Endothelial cell of umbilical vein (primary cell): ENCODE data around the gene SRP68. TPM values are rescaled to one million over a fixed set of nuclear protein-coding genes. Genes with fewer than 3 reads are reported as not detected.

Source experiments
- BruUV-seq: library from RNA; stranded (reverse); fragments of 400-500 nt; replicated peaks from 2 replicates; lab custom pipeline; 2021; lab: Mats Ljungman, UMichigan
- CTCF ChIA-PET: fragments of 300-600, 350-600 bp; sonication (Branson Sonifier 250); formaldehyde crosslinking; loops from one replicate; lab custom pipeline; 2021; ENCODE audit warnings: antibody characterized with exemption, inconsistent platforms; lab: Charles Lee
- POLR2A ChIA-PET: fragments of 300-600, 350-600 bp; sonication (Branson Sonifier 250); formaldehyde crosslinking; loops from one replicate; lab custom pipeline; 2021; ENCODE audit warnings: antibody characterized with exemption, inconsistent platforms; lab: Charles Lee
- DNase-seq: peaks from one replicate; pipeline ENCODE4 v3.0.0-alpha.2; 2011; ENCODE audit warnings: low read depth, low spot score
- FAIRE-seq: peaks from 2 replicates; lab custom pipeline; 2011; peaks lifted over from hg19 to GRCh38; lab: Jason Lieb, UNC
- H2AFZ ChIP-seq: 2 replicates; pipeline ENCODE4 v1.6.0; 2012; ENCODE audit warnings: low read depth, low read length, control low read depth, inconsistent platforms
- H3K27ac ChIP-seq: 2 replicates; pipeline ENCODE4 v1.5.1; 2011; ENCODE audit warnings: low read depth, mild to moderate bottlenecking, control low read depth, low read length, moderate library complexity; ENCODE audit not compliant: insufficient read depth
- H3K27me3 ChIP-seq, 2 experiments: 2 replicates each; pipeline versions ENCODE4 v1.6.0 to v1.6.1; 2011; ENCODE audit warnings: low read length in 2 of 2, mixed read lengths in 1 of 2; ENCODE audit not compliant: control insufficient read depth in 2 of 2, insufficient read depth in 2 of 2
- H3K36me3 ChIP-seq, 2 experiments: 2 replicates in 1 of 2; 3 replicates in 1 of 2; pipeline ENCODE4 v1.5.1; 2011; ENCODE audit warnings: low read length in 2 of 2, mild to moderate bottlenecking in 1 of 2, moderate library complexity in 1 of 2; ENCODE audit not compliant: control insufficient read depth in 2 of 2, insufficient read depth in 2 of 2; ENCODE audit errors: extremely low read depth in 1 of 2
- H3K4me1 ChIP-seq: 3 replicates; pipeline ENCODE4 v1.5.1; 2011; ENCODE audit warnings: mild to moderate bottlenecking, low read length; ENCODE audit not compliant: control insufficient read depth, insufficient read depth; ENCODE audit errors: extremely low read depth
- H3K4me2 ChIP-seq: 2 replicates; pipeline ENCODE4 v1.6.1; 2011; ENCODE audit warnings: low read length, control low read depth, mixed read lengths; ENCODE audit not compliant: insufficient read depth
- H3K4me3 ChIP-seq, 3 experiments: fragments of 200-600 bp in 1 of 3; sonication (generic), shearing (Covaris generic) in 1 of 3; replicated peaks in 1 of 3; 2 replicates each; pipeline ENCODE4 v1.5.1; 2011 to 2016; ENCODE audit warnings: control low read depth in 3 of 3, low read length in 3 of 3, mild to moderate bottlenecking in 2 of 3, inconsistent platforms in 1 of 3, low read depth in 1 of 3, moderate library complexity in 1 of 3; ENCODE audit not compliant: insufficient read depth in 1 of 3
- H3K79me2 ChIP-seq: 2 replicates; pipeline ENCODE4 v1.6.0; 2012; ENCODE audit warnings: low read length, inconsistent platforms; ENCODE audit not compliant: control insufficient read depth, insufficient read depth
- H3K9ac ChIP-seq: replicated peaks from 2 replicates; pipeline ENCODE3; 2011; ENCODE audit warnings: low read length, control low read depth; ENCODE audit not compliant: insufficient read depth; ENCODE audit errors: extremely low read depth
- H3K9me1 ChIP-seq: replicated peaks from 3 replicates; pipeline ENCODE4 v1.6.0; 2011; ENCODE audit warnings: mild to moderate bottlenecking, low read length; ENCODE audit not compliant: control insufficient read depth, insufficient read depth; ENCODE audit errors: extremely low read depth
- H3K9me3 ChIP-seq: replicated peaks from 2 replicates; pipeline ENCODE4 v1.5.1; 2012; ENCODE audit warnings: low read length, inconsistent platforms; ENCODE audit not compliant: control insufficient read depth, insufficient read depth
- H4K20me1 ChIP-seq: replicated peaks from 2 replicates; pipeline ENCODE3; 2011; ENCODE audit warnings: mild to moderate bottlenecking, low read length; ENCODE audit not compliant: control insufficient read depth, insufficient read depth; ENCODE audit errors: extremely low read depth
- CTCF ChIP-seq, 2 donors: IDR thresholded peaks; 1 replicate in 1 of 2; 2 replicates in 1 of 2; pipeline ENCODE4 v1.5.1; 2011; ENCODE audit warnings: low read length in 2 of 2, mild to moderate bottlenecking in 2 of 2, moderate library complexity in 2 of 2, control low read depth in 1 of 2, inconsistent platforms in 1 of 2, low read depth in 1 of 2; ENCODE audit not compliant: insufficient read depth in 1 of 2; ENCODE audit errors: extremely low read depth in 1 of 2
- EZH2 ChIP-seq: IDR thresholded peaks from 2 replicates; pipeline ENCODE4 v1.6.1; 2012; ENCODE audit warnings: borderline replicate concordance, low read depth, mild to moderate bottlenecking, moderate library complexity, low read length, inconsistent platforms; ENCODE audit not compliant: severe bottlenecking
- FOS ChIP-seq: IDR thresholded peaks from 2 replicates; pipeline ENCODE4 v1.6.1; 2011; ENCODE audit warnings: mild to moderate bottlenecking, low read length, moderate library complexity, borderline replicate concordance; ENCODE audit not compliant: insufficient read depth
- GATA2 ChIP-seq: IDR thresholded peaks from 2 replicates; pipeline ENCODE4 v1.7.0; 2011; ENCODE audit warnings: low read depth, mild to moderate bottlenecking, moderate library complexity, mixed read lengths, low read length; ENCODE audit not compliant: insufficient read length, insufficient read depth
- JUN ChIP-seq: IDR thresholded peaks from 2 replicates; pipeline ENCODE4 v1.6.1; 2011; ENCODE audit warnings: borderline replicate concordance, low read depth; ENCODE audit not compliant: insufficient read length, insufficient read depth
- MAX ChIP-seq: IDR thresholded peaks from 2 replicates; pipeline ENCODE4 v1.6.1; 2011; ENCODE audit not compliant: insufficient read depth, insufficient read length
- MYC ChIP-seq: IDR thresholded peaks from one replicate; pipeline ENCODE4 v1.6.1; 2011; ENCODE audit warnings: mild to moderate bottlenecking, low read depth, low read length
- POLR2A ChIP-seq: IDR thresholded peaks from 2 replicates; pipeline ENCODE4 v1.6.1; 2012; ENCODE audit warnings: low read depth, mild to moderate bottlenecking, control low read depth, low read length
- POLR2AphosphoS5 ChIP-seq: IDR thresholded peaks from 2 replicates; pipeline ENCODE4 v1.6.1; 2012; ENCODE audit warnings: low read depth, mild to moderate bottlenecking, control low read depth, low read length, moderate library complexity; ENCODE audit not compliant: insufficient read depth
- dilution Hi-C: fragments of 300-500 bp; cut with MboI; formaldehyde crosslinking; loops from one replicate; pipeline ENCODE4 v1.15.0; 2019; ENCODE audit warnings: low sequenced_read_pairs; ENCODE audit not compliant: extremely low pct_ligation_motif_present
- intact Hi-C: fragments of 100-400 bp; cut with micrococcal nuclease; formaldehyde crosslinking; loops from one replicate; pipeline ENCODE4 v1.10.0; 2022
- polyA plus RNA-seq, 4 experiments: library from polyadenylated mRNA; depleted of rRNA in 3 of 4; stranded (reverse) in 3 of 4; unstranded in 1 of 4; fragments of >200 nt; gene quantifications; 2 replicates each; pipeline versions ENCODE4 v1.2.1 to v1.2.3, GENCODE V29; 2011 to 2012; ENCODE audit warnings: missing spikeins in 1 of 4
- total RNA-seq: library from RNA; stranded (reverse); gene quantifications from 2 replicates; pipeline ENCODE4 v1.2.3, GENCODE V29; 2021

Gene SRP68
- total and polyA plus RNA-seq, 2 donors (not counting 3 experiments of a cell fraction or from before 2014, with no cell fraction given) = 64.6 to 81.7 TPM

- Histone ChIP-seq H3K4me2 (no peak overlapping the region), H4K20me1 (no peaks in the 10 kb centered on the region), H3K79me2 (no peaks in the 10 kb centered on the region), H3K27me3 (no peaks in the 10 kb centered on the region), H3K4me3 (no peak overlapping the region), H3K9me1 (no peaks in the 10 kb centered on the region), H3K27ac (no peak overlapping the region), H2AFZ (no peak overlapping the region), H3K9ac (no peak overlapping the region), H3K9me3 (no peaks in the 10 kb centered on the region), H3K4me1 (peaks cover 10% of the 10 kb centered on the region), H3K36me3 (peaks cover 6 to 73% of the 10 kb centered on the region in 2 experiments)
- FAIRE-seq = no peak
- intact Hi-C loops = no loop called here
- CTCF ChIA-PET = interaction anchor here (1.1 kb wide), 1 partner anchor 75 kb away, joined by 3 read pairs; no protein-coding TSS in a partner anchor
- DNase-seq = no peak
- no peak for TF ChIP-seq JUN
- no peak for TF ChIP-seq MYC
- no peak for TF ChIP-seq EZH2
- no peak for TF ChIP-seq POLR2AphosphoS5
- TF ChIP-seq GATA2 = no peak
- no peak for TF ChIP-seq CTCF (IDR thresholded peaks at IDR 0.05; ENCODE audit: extremely low read depth in 1 of 2, insufficient read depth in 1 of 2, low read depth in 1 of 2, low read length in 2 of 2)
- TF ChIP-seq MAX = no peak
- TF ChIP-seq POLR2A = no peak
- no peak for TF ChIP-seq FOS
- POLR2A ChIA-PET = interaction anchor here (0.7 kb wide), 1 partner anchor 9 kb away, joined by 3 read pairs; no protein-coding TSS in a partner anchor
- dilution Hi-C loops = no loop called here
- no TSS peak for BruUV-seq
These were observed 16.7 kb upstream of the SRP68 start for GRCh38 chr17:76088868-76089576.
